Ishikawa (cell line): ENCODE measurements around the gene MRPS2.

Experiments
- CREB1 ChIP-seq: IDR thresholded peaks from 2 replicates; pipeline ENCODE4 v1.6.1; 2012; ENCODE audit warnings: low read depth
- EGR1 ChIP-seq: IDR thresholded peaks from 2 replicates; pipeline ENCODE4 v1.6.1; 2012
- EP300 ChIP-seq: IDR thresholded peaks from 2 replicates; pipeline ENCODE4 v1.6.1; 2012; ENCODE audit warnings: borderline replicate concordance
- NFIC ChIP-seq: IDR thresholded peaks from 2 replicates; pipeline ENCODE4 v1.6.1; 2012
- RAD21 ChIP-seq: IDR thresholded peaks from 2 replicates; pipeline ENCODE4 v1.6.1; 2012; ENCODE audit warnings: low read depth
- TAF1 ChIP-seq: IDR thresholded peaks from 2 replicates; pipeline ENCODE4 v1.6.1; 2012; ENCODE audit warnings: low read depth, mild to moderate bottlenecking
- TF ChIP-seq, protein P1 (sequence below): IDR thresholded peaks from 2 replicates; pipeline ENCODE4 v1.6.1; 2012
- TF ChIP-seq, protein P2 (sequence below): IDR thresholded peaks from 2 replicates; pipeline ENCODE4 v1.6.1; 2012; ENCODE audit warnings: low read depth, mild to moderate bottlenecking

DNA sequence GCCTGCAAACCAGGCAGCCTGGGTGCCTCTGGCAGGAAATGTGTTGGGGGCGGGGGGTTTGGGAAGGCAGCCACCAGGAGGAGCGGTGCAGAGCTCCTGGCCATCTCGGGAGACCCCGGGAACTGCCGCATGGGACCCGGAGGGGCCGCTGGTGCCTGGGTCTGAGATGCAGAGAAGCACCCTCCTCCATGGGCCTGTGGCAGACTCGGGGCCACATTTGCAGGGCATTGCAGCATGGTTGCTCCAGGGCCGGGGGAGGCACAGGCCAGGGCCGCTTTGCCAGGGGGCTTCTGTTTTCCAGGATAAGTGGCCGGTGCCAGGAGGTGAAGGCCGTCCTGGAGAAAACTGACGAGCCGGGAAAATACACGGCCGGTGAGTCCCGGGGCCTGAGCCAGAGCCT is 22.4 kb downstream of the MRPS2 start:
- TF ChIP-seq, protein P1, sequence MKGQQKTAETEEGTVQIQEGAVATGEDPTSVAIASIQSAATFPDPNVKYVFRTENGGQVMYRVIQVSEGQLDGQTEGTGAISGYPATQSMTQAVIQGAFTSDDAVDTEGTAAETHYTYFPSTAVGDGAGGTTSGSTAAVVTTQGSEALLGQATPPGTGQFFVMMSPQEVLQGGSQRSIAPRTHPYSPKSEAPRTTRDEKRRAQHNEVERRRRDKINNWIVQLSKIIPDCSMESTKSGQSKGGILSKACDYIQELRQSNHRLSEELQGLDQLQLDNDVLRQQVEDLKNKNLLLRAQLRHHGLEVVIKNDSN, result no peak
- TF ChIP-seq EGR1 (no peak), RAD21 (no peak), CREB1 (no peak), TAF1 (no peak), EP300 (no peak), NFIC (no peak)
- TF ChIP-seq, protein P2, sequence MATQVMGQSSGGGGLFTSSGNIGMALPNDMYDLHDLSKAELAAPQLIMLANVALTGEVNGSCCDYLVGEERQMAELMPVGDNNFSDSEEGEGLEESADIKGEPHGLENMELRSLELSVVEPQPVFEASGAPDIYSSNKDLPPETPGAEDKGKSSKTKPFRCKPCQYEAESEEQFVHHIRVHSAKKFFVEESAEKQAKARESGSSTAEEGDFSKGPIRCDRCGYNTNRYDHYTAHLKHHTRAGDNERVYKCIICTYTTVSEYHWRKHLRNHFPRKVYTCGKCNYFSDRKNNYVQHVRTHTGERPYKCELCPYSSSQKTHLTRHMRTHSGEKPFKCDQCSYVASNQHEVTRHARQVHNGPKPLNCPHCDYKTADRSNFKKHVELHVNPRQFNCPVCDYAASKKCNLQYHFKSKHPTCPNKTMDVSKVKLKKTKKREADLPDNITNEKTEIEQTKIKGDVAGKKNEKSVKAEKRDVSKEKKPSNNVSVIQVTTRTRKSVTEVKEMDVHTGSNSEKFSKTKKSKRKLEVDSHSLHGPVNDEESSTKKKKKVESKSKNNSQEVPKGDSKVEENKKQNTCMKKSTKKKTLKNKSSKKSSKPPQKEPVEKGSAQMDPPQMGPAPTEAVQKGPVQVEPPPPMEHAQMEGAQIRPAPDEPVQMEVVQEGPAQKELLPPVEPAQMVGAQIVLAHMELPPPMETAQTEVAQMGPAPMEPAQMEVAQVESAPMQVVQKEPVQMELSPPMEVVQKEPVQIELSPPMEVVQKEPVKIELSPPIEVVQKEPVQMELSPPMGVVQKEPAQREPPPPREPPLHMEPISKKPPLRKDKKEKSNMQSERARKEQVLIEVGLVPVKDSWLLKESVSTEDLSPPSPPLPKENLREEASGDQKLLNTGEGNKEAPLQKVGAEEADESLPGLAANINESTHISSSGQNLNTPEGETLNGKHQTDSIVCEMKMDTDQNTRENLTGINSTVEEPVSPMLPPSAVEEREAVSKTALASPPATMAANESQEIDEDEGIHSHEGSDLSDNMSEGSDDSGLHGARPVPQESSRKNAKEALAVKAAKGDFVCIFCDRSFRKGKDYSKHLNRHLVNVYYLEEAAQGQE, result no peak
